AG04449 (cell line): ENCODE measurements around the gene PIP4K2A.

Experiments
- CTCF ChIA-PET: fragments of 350-600 bp; formaldehyde crosslinking; extraction: SDS; loops from one replicate; lab custom pipeline; 2021; ENCODE audit warnings: antibody characterized with exemption; lab: Yijun Ruan, JAX
- POLR2A ChIA-PET: fragments of 400-600, 350-600 bp; formaldehyde crosslinking; extraction: SDS; loops from one replicate; lab custom pipeline; 2020; ENCODE audit warnings: antibody characterized with exemption, inconsistent platforms; lab: Yijun Ruan, JAX
- DNase-seq: peaks from one replicate; pipeline ENCODE4 v3.0.0-alpha.2; 2010; ENCODE audit warnings: low read depth, low spot score
- H3K4me3 ChIP-seq: 2 replicates; pipeline ENCODE4 v1.5.1; 2011; ENCODE audit warnings: low read depth, mild to moderate bottlenecking, control low read depth, low read length
- TF ChIP-seq, protein P1 (sequence below): IDR thresholded peaks from one replicate; pipeline ENCODE4 v1.5.1; 2011; ENCODE audit warnings: mild to moderate bottlenecking, moderate library complexity, low read length, control low read depth, inconsistent platforms; ENCODE audit not compliant: insufficient read depth; ENCODE audit errors: missing control alignments

Gene PIP4K2A

DNA sequence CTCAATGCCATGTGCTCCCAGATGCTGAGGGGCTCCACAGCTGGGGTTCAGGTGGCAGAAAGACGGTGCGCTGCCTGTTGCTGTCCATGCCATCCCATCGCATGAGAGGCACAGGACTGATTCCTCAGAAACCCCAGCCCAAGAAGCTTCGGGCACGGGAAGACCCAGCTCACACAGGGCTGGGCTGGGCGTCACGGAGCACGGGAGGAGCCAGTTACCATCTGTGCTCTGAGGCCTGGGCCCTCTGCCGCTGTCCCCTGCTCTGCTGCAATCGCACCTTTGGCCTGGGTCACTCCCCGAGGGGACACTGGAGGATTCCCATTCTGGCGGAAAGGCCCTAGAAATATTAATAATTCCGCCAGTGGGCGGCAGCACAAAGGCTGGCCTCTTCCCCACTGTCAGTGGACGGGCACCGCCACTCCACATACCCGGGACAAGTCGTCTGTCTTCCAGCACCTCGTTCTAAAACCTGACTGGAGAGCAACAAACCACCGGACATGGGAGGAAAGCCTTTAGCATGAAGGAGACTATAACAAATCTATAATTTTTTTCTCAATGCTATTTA is 92.1 kb downstream of the PIP4K2A start:
- CTCF ChIA-PET, result no interaction called here
- H3K4me3 ChIP-seq, result no peak overlapping the region
- TF ChIP-seq, protein P1, sequence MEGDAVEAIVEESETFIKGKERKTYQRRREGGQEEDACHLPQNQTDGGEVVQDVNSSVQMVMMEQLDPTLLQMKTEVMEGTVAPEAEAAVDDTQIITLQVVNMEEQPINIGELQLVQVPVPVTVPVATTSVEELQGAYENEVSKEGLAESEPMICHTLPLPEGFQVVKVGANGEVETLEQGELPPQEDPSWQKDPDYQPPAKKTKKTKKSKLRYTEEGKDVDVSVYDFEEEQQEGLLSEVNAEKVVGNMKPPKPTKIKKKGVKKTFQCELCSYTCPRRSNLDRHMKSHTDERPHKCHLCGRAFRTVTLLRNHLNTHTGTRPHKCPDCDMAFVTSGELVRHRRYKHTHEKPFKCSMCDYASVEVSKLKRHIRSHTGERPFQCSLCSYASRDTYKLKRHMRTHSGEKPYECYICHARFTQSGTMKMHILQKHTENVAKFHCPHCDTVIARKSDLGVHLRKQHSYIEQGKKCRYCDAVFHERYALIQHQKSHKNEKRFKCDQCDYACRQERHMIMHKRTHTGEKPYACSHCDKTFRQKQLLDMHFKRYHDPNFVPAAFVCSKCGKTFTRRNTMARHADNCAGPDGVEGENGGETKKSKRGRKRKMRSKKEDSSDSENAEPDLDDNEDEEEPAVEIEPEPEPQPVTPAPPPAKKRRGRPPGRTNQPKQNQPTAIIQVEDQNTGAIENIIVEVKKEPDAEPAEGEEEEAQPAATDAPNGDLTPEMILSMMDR, result no peak
- no peak for DNase-seq
- POLR2A ChIA-PET, result no interaction called here

DNA sequence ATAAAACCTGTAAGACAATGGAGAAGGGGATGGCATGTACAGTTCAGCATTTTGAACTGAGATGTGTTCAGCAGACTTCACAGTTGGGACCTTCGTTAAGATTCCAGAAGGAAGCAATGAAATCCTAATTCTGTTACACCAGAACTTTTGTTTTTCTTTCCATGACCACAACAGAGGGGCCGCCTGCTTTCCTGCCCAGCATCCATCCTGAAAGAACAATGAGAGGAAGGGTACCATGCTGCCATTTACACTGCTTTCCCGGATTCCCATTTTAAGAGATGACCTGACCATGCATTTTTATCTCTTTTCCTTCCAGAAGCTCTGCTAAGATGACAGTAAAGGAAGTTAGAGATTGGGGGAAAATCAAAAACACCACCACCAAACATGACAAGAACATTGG is 92.7 kb downstream of the PIP4K2A start:
- no peak for DNase-seq
- CTCF ChIA-PET, result no interaction called here
- TF ChIP-seq, protein P1, result no peak
- POLR2A ChIA-PET, result no interaction called here
- H3K4me3 ChIP-seq, result no peak overlapping the region

DNA sequence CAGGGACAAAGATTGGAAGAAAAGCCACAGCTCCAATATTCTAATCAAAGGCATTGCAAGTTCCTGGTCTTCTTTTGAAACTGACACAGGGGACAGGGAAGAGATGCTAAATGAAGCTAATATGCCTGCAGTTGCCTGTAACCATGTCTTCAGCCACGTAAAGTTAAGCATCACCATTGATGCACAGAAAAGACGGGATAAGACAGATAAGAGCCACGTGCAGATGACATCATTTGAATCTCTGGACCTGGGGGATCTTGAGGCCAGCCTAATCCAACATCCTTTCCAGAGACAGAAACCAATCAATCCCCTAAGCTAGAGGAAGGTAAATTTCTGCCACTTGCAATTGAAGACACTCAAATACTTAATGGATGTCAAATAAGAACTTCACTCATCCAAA is 93.4 kb downstream of the PIP4K2A start:
- H3K4me3 ChIP-seq, result no peak overlapping the region
- no peak for DNase-seq
- ChIA-PET CTCF (interaction anchor here (1.1 to 1.8 kb wide), 2 partner anchors 8 to 10 kb away, joined by 3 to 4 read pairs; no protein-coding TSS in a partner anchor), POLR2A (no interaction called here)
- TF ChIP-seq, protein P1, result no peak

DNA sequence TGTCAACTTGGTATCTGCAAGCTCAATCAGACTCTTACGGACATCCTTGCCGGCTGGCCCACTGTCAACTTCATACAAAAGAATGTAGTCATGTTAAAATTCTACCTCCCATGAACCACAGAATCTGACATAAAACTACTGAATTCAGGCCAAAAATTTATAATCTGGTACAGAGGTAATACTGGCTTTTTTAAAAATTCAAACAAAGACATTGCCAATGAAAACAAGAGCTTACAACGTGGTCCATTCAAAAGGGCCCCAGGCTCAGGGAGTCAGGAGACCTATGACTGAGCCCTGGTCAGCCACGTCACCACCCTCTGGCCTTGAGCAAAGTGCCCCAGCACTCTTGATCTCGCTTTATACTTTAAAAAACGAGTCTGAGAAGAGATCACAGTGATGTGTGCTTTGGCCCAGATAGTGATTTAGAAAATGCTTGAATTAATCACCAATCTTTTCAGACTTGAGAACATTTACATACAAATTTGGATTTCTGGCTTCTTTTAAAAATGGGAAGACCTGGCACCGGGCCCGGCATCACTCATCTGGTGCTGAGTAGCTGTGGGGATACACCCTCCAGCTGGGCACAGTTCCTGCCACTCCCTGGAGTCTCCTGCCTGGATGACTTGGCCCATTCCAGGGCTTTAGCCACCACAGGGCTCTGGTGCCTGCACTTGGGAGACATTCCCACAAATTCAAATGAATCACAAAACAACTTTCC is 94.1 kb downstream of the PIP4K2A start:
- CTCF ChIA-PET, result interaction anchor here (1.1 to 1.8 kb wide), 2 partner anchors 9 kb away, joined by 3 to 4 read pairs; no protein-coding TSS in a partner anchor
- POLR2A ChIA-PET, result no interaction called here
- peak; percentile 77 for DNase-seq
- no peak overlapping the region for H3K4me3 ChIP-seq
- TF ChIP-seq, protein P1, result no peak

DNA sequence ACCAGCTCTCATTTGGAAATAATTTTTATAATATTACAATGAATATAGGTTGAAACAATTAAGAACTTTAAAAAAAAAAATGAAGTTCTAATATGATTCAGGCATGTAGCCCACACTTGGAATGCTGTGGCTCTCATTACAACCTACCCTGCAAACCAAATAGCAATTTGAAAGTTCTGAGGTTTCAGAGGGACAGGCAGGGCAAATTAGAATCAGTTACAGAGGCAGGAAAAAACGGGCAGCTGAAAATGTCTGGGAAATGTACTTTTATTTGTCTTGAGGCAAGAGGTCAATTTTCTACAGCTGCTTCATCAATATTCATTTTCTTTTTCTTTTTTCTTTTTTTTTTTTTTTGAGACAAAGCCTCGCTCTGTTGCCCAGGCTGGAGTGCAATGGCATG is 95.3 kb downstream of the PIP4K2A start:
- no peak overlapping the region for H3K4me3 ChIP-seq
- CTCF ChIA-PET, result interaction anchor here (0.9 to 1.8 kb wide), 2 partner anchors 8 to 10 kb away, joined by 3 to 4 read pairs; no protein-coding TSS in a partner anchor
- TF ChIP-seq, protein P1, result no peak
- POLR2A ChIA-PET, result no interaction called here
- no peak for DNase-seq

DNA sequence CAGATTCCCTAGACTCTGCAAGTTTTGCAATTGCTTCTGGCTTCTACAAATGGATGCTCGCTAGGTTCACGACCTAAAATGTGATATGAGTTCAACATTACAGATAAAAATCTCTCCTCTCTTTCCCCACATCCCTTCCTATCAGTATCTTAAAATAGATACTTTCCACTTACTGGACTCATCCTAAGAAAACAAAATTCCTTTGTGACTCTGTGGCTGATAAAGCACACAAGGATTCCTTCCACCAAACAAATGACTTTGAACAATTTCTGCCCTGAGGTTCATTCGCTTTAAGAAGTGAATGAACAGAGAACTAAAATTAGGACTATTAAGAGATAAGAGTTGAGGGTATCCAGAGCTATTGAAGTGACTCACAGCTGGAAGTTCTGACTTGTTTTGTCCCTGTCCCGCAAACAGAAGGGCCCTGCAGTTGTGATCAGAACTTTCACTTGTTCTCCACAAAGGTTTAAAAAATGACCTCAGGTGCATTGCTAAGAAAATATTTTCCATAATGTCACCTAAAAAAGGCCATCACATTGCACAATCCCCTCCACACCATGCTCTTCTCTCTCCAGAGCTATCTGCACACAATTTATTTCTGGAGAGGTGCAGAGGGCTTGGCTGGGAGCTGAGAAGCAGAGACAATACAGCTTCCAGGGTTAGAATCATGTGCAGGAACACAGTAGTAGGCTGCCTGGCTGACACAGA is 96.1 kb downstream of the PIP4K2A start:
- no peak for DNase-seq
- TF ChIP-seq, protein P1, result no peak
- POLR2A ChIA-PET, result no interaction called here
- H3K4me3 ChIP-seq, result no peak overlapping the region
- CTCF ChIA-PET, result no interaction called here
